Measurements from ENCODE around the gene SLC38A3. TPM values are rescaled to one million over a fixed set of nuclear protein-coding genes. Genes with fewer than 3 reads are reported as not detected.

Gene SLC38A3
- total and polyA plus RNA-seq, 2 experiments from 2014 or later: 0.28 to 1.3 TPM

DNA sequence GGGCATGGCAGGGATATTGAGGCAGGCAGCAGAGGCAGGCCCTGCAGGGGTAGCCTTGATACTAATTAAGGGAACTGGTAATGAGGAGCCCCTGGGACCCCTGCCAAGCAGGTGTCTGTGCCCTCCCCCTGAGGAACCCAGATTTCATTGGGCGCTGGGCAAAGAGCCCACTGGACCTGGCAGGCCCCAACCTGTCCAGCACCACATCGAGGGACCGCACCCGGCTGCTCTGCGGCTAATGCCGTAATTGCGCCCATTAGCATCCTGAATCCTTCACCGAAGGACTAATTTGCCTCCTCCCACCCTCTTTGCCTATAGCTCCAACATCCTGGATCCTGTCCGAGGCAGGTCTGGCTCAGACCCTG is 50.2 kb downstream of the SLC38A3 start:
- H3K4me1 Mint-ChIP-seq: peaks cover 24% of the 10 kb centered on the region
- H3K79me2 ChIP-seq (replicated peaks; ENCODE audit: insufficient read depth): peaks cover 11% of the 10 kb centered on the region
- peaks cover 14% of the 10 kb centered on the region for H3K36me3 ChIP-seq (ENCODE audit: insufficient read depth)
- peaks cover 13% of the 10 kb centered on the region; the same call in 1 of the 2 replicates for H4K20me1 ChIP-seq (replicated peaks; ENCODE audit: insufficient read depth)
- H3K27ac Mint-ChIP-seq: no peak overlapping the region
- H3K9me2 ChIP-seq (ENCODE audit: insufficient read depth): no peaks in the 10 kb centered on the region
- no peaks in the 10 kb centered on the region; the same call in 2 of the 3 replicates for H3K9me3 Mint-ChIP-seq
- ATAC-seq (no peak), DNase-seq (ENCODE audit: low spot score) (no peak)
- H3K27ac ChIP-seq (ENCODE audit: low read depth): 0 out of 2 replicates have a peak overlapping the region, but pooled peaks have one; percentile 45
- H3F3A ChIP-seq (replicated peaks; ENCODE audit: low read depth): peaks cover 23% of the 10 kb centered on the region
- H3K4me1 ChIP-seq (ENCODE audit: insufficient read depth): peaks cover 6% of the 10 kb centered on the region; the same call in 1 of the 2 replicates
- H3K27me3 ChIP-seq (ENCODE audit: insufficient read depth): no peaks in the 10 kb centered on the region
- H3K27me3 Mint-ChIP-seq (ENCODE audit: insufficient read depth, low read depth, poor library complexity): peaks cover 14% of the 10 kb centered on the region
- peaks cover 55% of the 10 kb centered on the region for H3K36me3 Mint-ChIP-seq (ENCODE audit: low read depth)
- TF ChIP-seq, protein P1, sequence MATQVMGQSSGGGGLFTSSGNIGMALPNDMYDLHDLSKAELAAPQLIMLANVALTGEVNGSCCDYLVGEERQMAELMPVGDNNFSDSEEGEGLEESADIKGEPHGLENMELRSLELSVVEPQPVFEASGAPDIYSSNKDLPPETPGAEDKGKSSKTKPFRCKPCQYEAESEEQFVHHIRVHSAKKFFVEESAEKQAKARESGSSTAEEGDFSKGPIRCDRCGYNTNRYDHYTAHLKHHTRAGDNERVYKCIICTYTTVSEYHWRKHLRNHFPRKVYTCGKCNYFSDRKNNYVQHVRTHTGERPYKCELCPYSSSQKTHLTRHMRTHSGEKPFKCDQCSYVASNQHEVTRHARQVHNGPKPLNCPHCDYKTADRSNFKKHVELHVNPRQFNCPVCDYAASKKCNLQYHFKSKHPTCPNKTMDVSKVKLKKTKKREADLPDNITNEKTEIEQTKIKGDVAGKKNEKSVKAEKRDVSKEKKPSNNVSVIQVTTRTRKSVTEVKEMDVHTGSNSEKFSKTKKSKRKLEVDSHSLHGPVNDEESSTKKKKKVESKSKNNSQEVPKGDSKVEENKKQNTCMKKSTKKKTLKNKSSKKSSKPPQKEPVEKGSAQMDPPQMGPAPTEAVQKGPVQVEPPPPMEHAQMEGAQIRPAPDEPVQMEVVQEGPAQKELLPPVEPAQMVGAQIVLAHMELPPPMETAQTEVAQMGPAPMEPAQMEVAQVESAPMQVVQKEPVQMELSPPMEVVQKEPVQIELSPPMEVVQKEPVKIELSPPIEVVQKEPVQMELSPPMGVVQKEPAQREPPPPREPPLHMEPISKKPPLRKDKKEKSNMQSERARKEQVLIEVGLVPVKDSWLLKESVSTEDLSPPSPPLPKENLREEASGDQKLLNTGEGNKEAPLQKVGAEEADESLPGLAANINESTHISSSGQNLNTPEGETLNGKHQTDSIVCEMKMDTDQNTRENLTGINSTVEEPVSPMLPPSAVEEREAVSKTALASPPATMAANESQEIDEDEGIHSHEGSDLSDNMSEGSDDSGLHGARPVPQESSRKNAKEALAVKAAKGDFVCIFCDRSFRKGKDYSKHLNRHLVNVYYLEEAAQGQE (IDR thresholded peaks at IDR 0.05; ENCODE audit: unreplicated experiment): no peak
- TF ChIP-seq ZNF331 (CRISPR knock-in tag; IDR thresholded peaks at IDR 0.05; ENCODE audit: low read depth): no peak
- TF ChIP-seq, protein P2, sequence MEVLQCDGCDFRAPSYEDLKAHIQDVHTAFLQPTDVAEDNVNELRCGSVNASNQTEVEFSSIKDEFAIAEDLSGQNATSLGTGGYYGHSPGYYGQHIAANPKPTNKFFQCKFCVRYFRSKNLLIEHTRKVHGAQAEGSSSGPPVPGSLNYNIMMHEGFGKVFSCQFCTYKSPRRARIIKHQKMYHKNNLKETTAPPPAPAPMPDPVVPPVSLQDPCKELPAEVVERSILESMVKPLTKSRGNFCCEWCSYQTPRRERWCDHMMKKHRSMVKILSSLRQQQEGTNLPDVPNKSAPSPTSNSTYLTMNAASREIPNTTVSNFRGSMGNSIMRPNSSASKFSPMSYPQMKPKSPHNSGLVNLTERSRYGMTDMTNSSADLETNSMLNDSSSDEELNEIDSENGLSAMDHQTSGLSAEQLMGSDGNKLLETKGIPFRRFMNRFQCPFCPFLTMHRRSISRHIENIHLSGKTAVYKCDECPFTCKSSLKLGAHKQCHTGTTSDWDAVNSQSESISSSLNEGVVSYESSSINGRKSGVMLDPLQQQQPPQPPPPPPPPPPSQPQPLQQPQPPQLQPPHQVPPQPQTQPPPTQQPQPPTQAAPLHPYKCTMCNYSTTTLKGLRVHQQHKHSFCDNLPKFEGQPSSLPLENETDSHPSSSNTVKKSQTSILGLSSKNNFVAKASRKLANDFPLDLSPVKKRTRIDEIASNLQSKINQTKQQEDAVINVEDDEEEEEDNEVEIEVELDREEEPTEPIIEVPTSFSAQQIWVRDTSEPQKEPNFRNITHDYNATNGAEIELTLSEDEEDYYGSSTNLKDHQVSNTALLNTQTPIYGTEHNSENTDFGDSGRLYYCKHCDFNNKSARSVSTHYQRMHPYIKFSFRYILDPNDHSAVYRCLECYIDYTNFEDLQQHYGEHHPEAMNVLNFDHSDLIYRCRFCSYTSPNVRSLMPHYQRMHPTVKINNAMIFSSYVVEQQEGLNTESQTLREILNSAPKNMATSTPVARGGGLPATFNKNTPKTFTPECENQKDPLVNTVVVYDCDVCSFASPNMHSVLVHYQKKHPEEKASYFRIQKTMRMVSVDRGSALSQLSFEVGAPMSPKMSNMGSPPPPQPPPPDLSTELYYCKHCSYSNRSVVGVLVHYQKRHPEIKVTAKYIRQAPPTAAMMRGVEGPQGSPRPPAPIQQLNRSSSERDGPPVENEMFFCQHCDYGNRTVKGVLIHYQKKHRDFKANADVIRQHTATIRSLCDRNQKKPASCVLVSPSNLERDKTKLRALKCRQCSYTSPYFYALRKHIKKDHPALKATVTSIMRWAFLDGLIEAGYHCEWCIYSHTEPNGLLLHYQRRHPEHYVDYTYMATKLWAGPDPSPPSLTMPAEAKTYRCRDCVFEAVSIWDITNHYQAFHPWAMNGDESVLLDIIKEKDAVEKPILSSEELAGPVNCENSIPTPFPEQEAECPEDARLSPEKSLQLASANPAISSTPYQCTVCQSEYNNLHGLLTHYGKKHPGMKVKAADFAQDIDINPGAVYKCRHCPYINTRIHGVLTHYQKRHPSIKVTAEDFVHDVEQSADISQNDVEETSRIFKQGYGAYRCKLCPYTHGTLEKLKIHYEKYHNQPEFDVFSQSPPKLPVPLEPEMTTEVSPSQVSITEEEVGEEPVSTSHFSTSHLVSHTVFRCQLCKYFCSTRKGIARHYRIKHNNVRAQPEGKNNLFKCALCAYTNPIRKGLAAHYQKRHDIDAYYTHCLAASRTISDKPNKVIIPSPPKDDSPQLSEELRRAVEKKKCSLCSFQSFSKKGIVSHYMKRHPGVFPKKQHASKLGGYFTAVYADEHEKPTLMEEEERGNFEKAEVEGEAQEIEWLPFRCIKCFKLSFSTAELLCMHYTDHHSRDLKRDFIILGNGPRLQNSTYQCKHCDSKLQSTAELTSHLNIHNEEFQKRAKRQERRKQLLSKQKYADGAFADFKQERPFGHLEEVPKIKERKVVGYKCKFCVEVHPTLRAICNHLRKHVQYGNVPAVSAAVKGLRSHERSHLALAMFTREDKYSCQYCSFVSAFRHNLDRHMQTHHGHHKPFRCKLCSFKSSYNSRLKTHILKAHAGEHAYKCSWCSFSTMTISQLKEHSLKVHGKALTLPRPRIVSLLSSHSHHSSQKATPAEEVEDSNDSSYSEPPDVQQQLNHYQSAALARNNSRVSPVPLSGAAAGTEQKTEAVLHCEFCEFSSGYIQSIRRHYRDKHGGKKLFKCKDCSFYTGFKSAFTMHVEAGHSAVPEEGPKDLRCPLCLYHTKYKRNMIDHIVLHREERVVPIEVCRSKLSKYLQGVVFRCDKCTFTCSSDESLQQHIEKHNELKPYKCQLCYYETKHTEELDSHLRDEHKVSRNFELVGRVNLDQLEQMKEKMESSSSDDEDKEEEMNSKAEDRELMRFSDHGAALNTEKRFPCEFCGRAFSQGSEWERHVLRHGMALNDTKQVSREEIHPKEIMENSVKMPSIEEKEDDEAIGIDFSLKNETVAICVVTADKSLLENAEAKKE (CRISPR knock-in tag; IDR thresholded peaks at IDR 0.05): no peak
- TF ChIP-seq EZH2phosphoT487 (IDR thresholded peaks at IDR 0.05; ENCODE audit: unreplicated experiment): no peak
- TF ChIP-seq CREB1 (CRISPR knock-in tag; IDR thresholded peaks at IDR 0.05; ENCODE audit: low read depth): no peak
- TF ChIP-seq, protein P3, sequence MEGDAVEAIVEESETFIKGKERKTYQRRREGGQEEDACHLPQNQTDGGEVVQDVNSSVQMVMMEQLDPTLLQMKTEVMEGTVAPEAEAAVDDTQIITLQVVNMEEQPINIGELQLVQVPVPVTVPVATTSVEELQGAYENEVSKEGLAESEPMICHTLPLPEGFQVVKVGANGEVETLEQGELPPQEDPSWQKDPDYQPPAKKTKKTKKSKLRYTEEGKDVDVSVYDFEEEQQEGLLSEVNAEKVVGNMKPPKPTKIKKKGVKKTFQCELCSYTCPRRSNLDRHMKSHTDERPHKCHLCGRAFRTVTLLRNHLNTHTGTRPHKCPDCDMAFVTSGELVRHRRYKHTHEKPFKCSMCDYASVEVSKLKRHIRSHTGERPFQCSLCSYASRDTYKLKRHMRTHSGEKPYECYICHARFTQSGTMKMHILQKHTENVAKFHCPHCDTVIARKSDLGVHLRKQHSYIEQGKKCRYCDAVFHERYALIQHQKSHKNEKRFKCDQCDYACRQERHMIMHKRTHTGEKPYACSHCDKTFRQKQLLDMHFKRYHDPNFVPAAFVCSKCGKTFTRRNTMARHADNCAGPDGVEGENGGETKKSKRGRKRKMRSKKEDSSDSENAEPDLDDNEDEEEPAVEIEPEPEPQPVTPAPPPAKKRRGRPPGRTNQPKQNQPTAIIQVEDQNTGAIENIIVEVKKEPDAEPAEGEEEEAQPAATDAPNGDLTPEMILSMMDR (conservative IDR thresholded peaks at IDR 0.05; ENCODE audit: low read depth in 2 of 2): no peak
- TF ChIP-seq POLR2AphosphoS5 (IDR thresholded peaks at IDR 0.05; ENCODE audit: low read depth): no peak
- no peak overlapping the region for H2AFZ ChIP-seq
- no peak overlapping the region for H3K4me3 Mint-ChIP-seq
- no peak overlapping the region for H3K4me3 ChIP-seq
- no peak overlapping the region for H3K4me2 ChIP-seq

Measured in GM23338 (cell line).